A549 (cell line): ENCODE measurements around the gene RAB23.

ENCODE experiments used
- CEBPB ChIP-seq, 2 experiments: fragments of >200 bp in 1 of 2; sonication (Bioruptor Twin) in 1 of 2; formaldehyde crosslinking in 1 of 2; IDR thresholded peaks; 2 replicates each; pipeline ENCODE4 v1.6.1; 2012 to 2016
- EP300 ChIP-seq, 2 experiments: fragments of >200 bp; sonication (Bioruptor Twin); formaldehyde crosslinking; IDR thresholded peaks; 2 replicates in 1 of 2; 3 replicates in 1 of 2; pipeline ENCODE4 v1.6.1; 2016 to 2017
- ESRRA ChIP-seq: fragments of 150-350 bp; IDR thresholded peaks from 2 replicates; pipeline ENCODE4 v1.6.1; 2014; ENCODE audit warnings: mild to moderate bottlenecking, low read length, borderline replicate concordance
- JUN ChIP-seq, 2 experiments: fragments of >200 bp; sonication (Bioruptor Twin); formaldehyde crosslinking; IDR thresholded peaks; 2 replicates in 1 of 2; 3 replicates in 1 of 2; pipeline ENCODE4 v1.6.1; 2016 to 2017
- POLR2A ChIP-seq: IDR thresholded peaks from 2 replicates; pipeline ENCODE4 v1.6.1; 2012; ENCODE audit warnings: mild to moderate bottlenecking, low read length
- RAD21 ChIP-seq, 2 experiments: fragments of >200 bp in 1 of 2; sonication (Bioruptor Twin) in 1 of 2; formaldehyde crosslinking in 1 of 2; IDR thresholded peaks in 1 of 2; conservative IDR thresholded peaks in 1 of 2; 2 replicates in 1 of 2; 3 replicates in 1 of 2; pipeline ENCODE4 v1.6.1; 2012 to 2018; ENCODE audit warnings: inconsistent platforms in 1 of 2
- RCOR1 ChIP-seq: fragments of 150-350 bp; IDR thresholded peaks from 2 replicates; pipeline ENCODE4 v1.6.1; 2014; ENCODE audit warnings: antibody characterized with exemption, low read length, low read depth
- RFX5 ChIP-seq: fragments of 450-650 bp; IDR thresholded peaks from 2 replicates; pipeline ENCODE4 v1.7.1; 2014; ENCODE audit warnings: antibody characterized with exemption, mild to moderate bottlenecking, moderate library complexity
- SMC3 ChIP-seq: fragments of >200 bp; sonication (Bioruptor Twin); formaldehyde crosslinking; IDR thresholded peaks from 3 replicates; pipeline ENCODE4 v1.6.1; 2018; ENCODE audit warnings: inconsistent platforms
- TF ChIP-seq, protein P1 (sequence below): IDR thresholded peaks from 2 replicates; pipeline ENCODE4 v1.6.1; 2012
- TF ChIP-seq, protein P2 (sequence below): fragments of >200 bp; sonication (Bioruptor Twin); formaldehyde crosslinking; IDR thresholded peaks from 3 replicates; pipeline ENCODE4 v1.5.1; 2016

DNA sequence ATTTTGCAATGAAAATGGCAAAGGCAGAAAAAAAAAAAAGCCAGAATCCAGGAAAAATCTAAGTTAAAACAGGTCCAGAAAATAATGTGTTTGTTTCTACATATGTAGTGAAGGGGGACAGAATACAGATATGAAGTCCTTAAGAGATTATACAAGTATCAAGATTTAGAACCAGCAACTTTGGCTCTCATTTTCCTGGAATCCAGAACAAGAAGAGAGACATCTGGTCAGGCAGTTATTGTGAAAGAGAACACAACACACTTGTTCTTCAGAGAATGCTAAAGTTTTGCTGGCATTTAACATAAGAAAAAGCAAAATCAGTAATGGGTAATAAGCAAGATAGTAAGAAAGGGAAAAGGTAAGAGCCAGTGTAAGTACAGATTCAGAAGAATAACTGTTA lies 28.9 kb downstream of the RAB23 start:
- TF ChIP-seq RAD21 (conservative IDR thresholded peaks at IDR 0.05 in 1 of 2, IDR thresholded peaks at IDR 0.05 in 1 of 2) (no peak), JUN (IDR thresholded peaks at IDR 0.05) (no peak), POLR2A (no peak), SMC3 (no peak), EP300 (IDR thresholded peaks at IDR 0.05) (no peak), RFX5 (no peak), CEBPB (IDR thresholded peaks at IDR 0.05) (no peak), ESRRA (no peak), RCOR1 (no peak)
- TF ChIP-seq, protein P1, sequence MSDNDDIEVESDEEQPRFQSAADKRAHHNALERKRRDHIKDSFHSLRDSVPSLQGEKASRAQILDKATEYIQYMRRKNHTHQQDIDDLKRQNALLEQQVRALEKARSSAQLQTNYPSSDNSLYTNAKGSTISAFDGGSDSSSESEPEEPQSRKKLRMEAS, result no peak
- TF ChIP-seq, protein P2, sequence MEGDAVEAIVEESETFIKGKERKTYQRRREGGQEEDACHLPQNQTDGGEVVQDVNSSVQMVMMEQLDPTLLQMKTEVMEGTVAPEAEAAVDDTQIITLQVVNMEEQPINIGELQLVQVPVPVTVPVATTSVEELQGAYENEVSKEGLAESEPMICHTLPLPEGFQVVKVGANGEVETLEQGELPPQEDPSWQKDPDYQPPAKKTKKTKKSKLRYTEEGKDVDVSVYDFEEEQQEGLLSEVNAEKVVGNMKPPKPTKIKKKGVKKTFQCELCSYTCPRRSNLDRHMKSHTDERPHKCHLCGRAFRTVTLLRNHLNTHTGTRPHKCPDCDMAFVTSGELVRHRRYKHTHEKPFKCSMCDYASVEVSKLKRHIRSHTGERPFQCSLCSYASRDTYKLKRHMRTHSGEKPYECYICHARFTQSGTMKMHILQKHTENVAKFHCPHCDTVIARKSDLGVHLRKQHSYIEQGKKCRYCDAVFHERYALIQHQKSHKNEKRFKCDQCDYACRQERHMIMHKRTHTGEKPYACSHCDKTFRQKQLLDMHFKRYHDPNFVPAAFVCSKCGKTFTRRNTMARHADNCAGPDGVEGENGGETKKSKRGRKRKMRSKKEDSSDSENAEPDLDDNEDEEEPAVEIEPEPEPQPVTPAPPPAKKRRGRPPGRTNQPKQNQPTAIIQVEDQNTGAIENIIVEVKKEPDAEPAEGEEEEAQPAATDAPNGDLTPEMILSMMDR, result no peak
